SW 1271 (cell line): Measurements from ENCODE around the gene JCHAIN.
A peak's percentile ranks its signal among the peaks of the same experiment; 100 is the strongest.
"Not testable (repeated sequence)": the region's sequence is repeated elsewhere in the genome, so short reads cannot be mapped to it uniquely, and the experiment has no call there.

Experiments
- DNase-seq, 2 experiments: peaks; one replicate each; lab custom pipeline; 2025; lab: John Stamatoyannopoulos, UW

The JCHAIN gene

DNA sequence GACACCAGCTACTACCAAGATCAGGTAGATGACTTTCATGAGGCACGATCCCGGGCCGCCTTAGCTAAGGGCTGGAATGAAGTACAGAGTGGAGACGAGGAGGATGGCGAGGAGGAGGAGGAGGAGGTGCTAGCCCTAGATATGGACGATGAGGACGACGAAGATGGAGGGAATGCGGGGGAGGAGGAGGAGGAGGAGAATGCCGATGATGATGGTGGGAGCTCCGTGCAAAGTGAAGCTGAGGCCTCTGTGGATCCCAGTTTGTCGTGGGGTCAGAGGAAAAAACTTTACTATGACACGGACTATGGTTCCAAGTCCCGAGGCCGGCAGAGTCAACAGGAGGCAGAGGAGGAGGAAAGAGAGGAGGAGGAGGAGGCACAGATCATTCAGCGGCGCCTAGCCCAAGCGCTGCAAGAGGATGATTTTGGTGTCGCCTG lies 22.5 kb upstream of the JCHAIN start:
- no peak for DNase-seq

DNA sequence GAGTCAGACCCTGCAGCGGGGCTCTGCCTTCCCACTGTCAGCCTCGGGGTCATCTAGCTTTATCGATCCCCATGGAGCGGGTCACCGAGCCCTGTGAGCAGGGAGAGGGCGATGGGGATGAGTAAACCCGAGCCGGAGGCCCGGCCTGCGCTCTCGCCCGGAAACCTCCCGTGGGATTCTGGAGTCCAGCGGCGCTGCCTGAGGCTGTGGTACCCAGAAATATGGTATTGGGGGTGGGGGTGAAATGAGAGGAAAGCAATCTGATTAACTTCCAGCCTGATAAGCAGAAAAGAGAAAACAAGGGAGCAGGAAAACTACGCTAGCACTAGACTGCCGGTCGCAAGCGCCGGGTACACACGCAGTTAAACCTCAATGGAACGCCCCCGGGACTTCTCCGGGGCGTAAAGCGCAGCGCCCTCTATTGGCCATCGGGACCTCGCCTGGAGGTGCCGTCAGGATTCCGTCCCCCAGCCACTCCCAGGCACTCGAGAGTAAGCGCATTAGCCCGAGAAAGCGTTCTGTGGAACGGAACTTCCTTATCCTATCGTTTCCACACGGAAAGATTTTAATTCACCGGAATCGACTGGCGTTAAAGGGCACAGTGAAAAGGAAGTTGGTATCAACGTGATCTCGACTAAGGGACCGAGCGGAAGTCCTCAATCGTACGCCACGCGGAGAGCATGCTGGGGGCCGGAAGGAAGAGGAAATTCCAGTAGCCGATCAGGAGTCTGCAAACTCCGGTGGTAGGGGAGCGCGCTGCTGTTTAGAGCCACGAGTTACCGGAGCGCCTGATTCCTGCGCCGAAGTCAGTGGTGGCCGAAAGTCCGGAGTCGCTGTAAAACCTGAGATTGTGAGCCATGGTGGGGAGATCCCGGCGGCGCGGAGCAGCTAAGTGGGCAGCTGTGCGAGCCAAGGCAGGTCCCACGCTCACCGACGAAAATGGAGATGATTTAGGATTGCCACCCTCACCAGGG lies 21.8 kb upstream of the JCHAIN start, which contains the start of gene UTP3:
TSS of gene UTP3 (plus strand) at position 712 of the 974 bp plus-strand sequence. CDS start at position 858, 146 bp downstream.
- peak; percentile 94 to 95 for DNase-seq

DNA sequence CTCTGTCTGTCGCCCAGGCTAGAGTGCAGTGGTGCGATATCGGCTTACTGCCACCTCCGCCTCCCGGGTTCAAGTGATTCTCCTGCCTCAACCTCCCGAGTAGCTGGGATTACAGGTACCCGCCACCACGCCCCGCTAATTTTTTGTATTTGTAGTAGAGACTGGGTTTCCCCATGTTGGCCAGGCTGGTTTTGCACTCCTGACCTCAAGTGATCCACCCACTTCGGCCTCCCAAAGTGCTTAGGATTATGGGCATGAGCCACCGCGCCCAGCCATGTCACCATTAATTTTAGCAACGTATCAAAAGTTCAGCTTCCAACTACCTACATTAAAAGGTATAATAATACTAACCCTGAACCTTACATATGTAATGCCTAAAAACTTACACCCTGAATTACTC lies 21.1 kb upstream of the JCHAIN start:
- no peak for DNase-seq

DNA sequence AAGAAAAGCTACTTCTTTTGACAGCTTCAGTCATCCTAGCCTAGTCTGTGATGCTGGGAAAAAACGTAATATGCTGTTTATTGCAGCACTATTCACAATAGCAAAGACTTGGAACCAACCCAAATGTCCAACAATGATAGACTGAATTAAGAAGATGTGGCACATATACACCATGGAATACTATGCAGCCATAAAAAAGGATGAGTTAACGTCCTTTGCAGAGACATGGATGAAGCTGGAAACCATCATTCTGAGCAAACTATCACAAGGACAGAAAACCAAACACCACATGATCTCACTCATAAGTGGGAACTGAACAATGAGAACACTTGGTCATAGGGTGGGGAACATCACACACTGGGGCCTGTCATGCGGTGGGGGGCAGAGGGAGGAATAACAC lies 15.8 kb upstream of the JCHAIN start:
- not testable (repeated sequence) for DNase-seq

DNA sequence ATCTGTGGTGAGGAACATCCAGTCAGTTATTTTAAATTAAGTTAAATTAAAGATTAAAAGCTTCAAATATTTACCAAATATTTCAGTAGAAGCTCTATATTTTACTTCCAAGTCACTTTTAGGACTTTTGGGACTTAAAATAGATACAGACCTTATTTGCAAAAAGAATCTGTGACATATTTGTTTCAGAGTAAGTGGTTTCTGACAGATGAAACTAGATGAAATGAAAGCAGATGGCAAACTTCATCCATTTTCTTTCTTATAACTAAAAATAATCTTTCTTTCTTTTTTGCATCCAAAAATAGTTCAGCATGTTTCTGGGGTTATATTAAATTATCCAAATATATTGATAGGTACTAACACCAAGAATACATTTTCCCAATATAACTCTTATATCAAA lies 15.4 kb upstream of the JCHAIN start:
- DNase-seq = no peak

DNA sequence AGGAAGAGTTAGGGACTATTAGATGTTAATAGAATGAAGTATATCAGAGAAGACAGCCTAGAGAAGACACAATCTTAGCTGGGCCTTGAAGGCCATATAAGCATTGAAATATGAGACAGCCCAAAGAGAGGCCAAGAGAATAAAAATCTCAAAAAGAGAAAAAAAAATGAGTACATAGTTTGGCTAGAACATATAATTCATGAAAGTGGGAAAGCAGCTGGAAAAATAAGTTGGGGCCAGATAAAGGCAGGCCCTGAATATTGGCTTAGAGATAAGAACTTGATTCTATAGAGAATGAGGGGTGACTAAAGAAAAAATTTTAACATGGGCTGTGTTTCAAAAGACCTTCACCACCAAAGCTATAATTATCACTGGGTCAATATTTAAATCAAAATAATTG lies 14.6 kb upstream of the JCHAIN start:
- DNase-seq = no peak

DNA sequence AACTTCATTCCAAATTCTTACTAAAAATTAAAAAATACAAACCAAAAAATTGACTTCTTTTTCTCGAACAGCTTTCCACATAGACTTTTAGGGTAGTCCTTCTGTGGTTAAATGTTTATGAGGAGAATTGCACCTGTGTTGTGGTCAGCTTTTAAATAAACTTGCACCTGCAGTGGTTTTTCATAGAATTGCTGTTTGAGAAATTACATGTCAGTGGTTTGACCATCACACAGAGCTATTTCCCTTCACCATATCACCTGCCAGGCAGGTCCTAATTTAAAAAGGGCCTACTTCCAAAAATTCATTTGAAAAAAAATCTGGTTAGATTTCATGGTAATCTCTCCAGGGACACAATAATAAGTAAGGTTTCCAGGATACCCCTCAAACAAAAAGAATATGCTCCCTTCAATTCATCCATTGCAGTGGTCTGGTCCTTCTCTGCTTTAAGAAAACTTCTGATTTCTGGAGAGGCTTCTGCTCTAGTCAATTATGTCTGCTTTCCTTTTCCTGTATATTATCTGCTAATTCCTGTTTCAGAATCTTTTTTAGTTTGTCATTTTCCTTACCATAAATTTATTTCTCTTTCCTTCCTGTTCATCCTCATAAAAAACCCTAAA lies 12.2 kb upstream of the JCHAIN start:
- no peak for DNase-seq

DNA sequence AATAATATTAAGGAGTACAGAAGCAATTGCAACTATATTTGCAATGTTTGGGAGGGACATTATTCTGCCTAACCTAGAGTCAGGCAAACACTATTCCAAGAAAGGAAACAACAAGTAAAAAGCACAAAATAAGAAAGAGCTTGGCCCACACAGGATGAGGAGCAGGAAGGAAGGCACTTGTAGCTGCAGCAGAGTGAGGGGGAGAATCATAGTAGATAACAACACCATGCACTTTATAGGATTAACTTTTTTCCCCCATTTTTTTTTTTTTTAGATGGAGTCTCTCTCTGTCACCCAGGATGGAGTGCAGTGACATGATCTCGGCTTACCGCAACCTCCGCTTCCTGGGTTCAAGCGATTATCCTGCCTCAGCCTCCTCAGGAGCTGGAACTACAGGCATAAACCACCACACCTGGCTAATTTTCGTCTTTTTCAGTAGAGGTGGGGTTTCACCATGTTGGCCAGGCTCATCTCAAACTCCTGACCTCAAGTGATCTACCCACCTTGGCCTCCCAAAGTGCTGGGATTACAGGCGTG lies 10.3 kb upstream of the JCHAIN start:
- DNase-seq = no peak

DNA sequence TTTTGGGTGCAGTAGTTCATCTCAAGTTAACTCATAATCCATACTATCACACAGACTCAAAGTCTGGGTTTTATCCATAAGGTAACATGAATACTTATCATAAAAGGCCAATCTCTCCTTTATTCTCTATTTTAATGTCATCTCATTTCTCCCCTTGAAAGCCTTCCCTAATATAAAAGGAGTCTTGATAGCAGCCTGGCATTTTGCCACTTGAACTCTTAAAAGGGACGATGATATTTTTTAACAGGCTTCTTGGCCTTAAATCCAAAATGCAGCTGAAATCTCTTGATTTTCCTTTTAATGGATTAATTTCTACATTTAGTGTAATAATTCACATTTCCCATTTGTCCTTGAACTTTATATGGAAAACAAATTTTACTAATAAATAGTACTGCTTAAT lies 8.4 kb upstream of the JCHAIN start:
- DNase-seq = no peak

DNA sequence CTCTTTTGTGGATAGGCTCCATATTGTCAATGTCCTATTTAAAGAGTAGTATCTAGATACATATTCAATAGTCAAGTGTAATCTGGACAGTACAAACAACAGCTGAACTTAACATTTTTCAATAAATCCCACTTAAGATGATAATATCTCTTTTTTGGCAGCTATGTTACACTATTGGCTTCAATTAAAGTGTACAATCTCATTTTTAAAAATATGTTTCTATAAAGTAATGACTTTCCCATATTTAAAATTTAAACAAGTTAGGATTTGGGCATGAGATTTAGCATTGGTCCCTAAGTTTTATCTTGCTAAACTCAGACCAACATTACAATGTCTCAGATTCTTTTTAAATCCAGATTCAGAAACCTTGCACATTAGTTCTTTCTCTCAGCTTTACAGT lies 7.9 kb upstream of the JCHAIN start:
- DNase-seq = no peak

DNA sequence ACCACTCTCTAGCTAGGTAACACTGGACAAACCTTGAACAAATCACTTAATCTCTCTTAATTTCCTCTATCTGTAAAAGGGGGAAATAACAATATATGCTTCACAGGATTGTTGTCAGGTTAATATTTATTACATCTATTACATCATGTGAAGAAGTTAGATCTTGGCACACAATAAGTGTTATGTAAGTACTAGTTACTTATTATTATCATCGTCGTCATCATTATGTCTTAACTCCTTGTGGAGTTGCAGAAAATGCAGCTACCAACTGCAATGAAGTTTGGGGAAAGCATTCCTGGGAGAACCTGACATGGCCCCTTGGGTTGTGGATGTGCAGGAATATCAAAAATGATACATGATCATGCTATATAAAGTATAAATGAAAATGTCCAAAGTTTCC lies 4.8 kb upstream of the JCHAIN start:
- no peak for DNase-seq

DNA sequence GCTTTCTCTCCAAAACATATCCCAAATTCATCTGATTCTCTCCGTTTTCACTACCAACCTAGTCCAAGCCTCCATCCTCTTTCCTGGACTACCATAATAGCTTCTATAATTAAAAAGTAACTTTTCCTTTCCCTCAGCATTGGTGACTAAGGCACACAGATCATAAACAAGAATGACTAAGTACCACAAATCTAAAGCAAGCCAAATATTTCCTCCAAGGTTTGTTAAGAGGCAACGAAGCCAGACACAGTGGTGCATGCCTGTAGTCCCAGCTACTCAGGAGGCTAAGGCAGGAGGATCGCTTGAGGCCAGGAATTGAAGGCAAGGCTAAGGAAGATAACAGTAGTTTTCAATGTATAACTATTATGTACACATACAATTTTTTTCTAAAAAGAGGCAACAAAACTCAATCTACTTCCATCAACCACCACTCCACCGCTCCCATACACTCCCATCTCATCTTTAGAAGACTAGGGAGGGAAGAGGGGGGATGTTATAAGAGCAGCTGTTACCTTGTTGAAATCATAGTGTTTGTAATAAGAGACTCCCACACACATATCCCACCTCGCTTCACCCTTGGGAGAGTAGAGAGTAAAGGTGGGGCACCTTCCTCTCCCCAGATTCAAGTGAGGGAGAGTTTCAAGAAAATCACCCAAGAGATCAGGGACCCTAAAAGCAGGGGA lies 4.2 kb upstream of the JCHAIN start:
- no peak for DNase-seq

DNA sequence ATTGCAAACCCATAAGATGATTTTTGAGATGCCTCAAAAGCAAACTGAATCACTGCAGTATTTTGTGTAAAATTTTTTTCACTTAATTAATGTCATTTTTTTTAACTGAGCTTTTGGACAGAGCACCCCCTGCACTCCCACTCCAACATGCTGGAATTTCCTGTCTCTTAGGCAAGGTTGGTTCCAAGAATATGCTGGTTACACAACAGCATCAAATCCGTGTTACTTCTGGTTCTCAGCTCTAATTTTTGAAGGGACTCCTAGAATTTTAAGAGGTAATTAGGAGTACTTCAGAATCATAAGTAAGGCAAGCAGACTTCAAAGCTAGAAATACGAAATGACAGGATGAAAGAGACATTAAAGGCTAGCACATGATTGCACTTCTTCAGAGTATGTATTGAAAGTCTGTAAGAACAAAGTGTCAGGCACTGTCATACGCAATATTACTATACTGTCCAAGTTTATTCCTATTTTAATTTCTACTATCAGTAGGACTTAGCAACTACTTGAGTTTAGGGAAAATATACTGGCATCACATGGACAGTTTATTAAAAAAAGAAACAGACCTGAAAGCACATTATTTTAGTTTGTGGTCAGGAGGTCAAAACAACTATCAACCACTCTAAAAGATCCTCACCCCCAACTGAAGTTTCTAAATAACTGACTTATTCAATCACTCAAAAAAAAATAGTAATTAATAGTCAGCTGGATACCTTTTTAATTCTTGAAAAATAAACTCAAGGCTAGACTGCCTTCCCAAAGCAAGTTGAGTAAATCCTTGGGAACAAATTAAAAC lies 1.6 kb upstream of the JCHAIN start:
- DNase-seq = no peak

DNA sequence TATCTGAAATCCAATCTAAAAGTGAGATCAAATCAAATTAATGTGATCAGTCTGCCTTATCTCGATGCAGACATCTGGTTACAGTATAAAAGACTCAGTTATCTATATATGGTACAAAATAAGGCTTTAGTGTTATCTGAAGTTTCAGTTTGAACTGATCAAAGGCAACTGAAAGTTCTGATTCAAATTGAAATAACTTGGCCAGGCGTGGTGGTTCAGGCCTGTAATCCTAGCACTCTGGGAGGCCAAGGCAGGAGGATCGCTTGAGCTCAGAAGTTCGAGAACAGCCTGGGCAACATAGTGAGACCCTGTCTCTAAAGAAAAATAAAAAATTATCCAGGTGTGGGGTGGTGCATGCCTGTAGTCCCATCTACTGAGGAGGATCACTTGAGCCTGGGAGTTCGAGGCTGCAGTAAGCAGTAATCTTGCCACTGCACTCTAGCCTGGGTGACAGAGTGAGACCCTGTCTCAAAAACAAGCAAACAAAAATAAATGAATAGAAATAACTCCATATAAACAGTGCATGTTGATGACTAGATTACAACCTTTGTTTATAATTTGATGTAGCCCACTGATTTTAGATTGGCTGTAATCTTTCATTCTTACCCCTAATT lies 4.9 kb downstream of the JCHAIN start:
- not testable (repeated sequence) for DNase-seq

DNA sequence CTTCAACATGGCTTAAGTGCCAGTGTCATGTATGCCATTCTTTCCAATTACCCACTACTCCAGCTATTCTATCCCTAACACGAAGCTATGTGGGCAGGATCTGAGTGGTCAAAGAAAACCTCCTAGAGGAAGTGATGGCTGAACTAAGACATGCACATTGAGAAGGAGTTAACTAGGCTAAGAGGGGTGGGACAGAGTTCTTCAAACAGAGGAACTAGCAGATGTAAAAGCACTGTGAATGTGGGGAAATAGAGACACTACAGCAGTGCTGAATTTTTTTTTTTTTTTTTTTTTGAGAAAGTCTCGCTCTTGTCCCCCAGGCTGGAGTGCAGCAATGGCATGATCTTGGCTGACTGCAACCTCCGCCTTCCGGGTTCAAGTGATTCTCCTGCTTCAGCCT lies 6.2 kb downstream of the JCHAIN start:
- DNase-seq = no peak

DNA sequence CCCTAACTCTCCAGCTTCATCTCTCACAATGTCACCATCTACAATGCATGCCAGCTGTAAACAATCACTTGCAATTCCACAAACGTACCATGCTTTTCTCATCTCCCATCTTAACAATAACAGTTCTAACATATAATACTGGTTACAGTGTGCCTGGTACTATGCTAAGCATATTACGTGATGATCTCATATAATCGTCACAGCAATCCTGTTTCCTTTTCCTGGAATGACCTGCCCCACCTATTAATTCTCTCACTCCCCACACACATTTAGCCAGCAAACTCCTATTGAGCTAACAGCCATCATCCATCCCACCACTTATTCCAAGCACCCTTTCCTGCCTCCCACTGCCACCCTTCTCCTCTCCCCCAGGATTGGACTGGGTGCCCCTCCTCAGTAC lies 7.9 kb downstream of the JCHAIN start:
- no peak for DNase-seq

DNA sequence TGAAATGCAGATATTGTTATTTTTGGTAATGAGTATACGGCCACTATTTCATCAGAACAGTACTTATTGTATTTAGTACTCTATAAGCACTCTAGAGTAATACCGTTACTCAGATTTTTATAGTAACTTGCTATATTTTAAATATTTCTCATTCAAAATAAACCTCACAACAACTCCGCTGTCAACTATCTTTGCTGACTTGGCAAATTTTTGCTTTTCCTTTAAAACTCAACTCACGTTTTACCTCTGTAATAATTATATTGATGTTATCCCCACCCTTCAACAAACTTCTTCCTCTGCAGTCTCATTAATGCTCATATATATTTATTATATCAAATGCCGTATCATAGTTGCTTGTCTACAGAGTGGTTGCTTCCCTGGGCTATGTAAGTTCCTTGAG lies 9.0 kb downstream of the JCHAIN start:
- no peak for DNase-seq

DNA sequence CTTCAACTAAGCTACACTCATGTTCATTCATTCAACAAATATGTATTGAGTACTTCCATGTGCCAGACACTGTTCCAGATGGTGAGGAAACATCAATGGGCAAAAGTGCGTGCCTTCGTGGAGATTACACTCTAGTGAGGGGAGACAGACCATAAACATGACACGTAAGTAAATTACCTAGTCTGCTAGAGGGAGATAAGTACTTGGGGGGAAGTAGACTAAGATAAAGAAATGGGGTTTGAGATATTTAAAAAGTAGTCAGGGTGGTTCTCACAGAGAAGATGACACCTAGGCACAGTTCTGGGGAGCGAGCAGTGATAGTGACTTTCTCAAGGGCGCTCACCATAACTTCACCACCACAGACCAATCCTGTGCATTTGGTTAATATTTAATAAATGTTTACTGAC lies 11.7 kb downstream of the JCHAIN start:
- no peak for DNase-seq

DNA sequence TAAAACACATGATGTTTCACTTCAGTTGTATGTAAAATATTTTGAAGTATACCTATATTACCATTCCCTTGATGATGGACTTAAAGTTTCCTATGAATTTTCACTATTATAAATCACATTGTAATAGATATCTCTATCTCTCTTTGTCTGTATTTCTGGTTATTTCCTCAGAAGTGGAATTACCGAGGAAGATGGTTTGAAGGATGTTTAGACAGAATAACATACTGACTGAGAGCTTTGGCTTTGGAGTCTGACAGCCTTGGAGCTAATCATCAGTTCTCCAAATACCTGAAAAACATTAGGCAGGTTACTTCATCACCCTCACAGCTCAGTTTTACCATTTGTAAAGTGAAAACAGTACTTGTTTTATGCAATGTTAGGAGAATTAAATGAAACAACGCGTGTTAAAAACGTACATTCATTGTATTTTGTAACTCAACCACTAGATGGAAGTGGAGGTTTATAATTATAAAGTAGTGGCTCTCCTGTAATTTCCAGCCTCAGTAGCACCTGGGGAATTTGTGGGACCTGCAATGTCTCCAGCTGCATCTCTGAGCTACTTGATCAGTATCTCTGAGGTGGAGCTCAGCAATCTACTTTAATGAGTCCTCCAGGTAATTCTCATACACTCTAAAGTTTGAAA lies 14.3 kb downstream of the JCHAIN start:
- DNase-seq = peak in 1 of 2 experiments; percentile 34

DNA sequence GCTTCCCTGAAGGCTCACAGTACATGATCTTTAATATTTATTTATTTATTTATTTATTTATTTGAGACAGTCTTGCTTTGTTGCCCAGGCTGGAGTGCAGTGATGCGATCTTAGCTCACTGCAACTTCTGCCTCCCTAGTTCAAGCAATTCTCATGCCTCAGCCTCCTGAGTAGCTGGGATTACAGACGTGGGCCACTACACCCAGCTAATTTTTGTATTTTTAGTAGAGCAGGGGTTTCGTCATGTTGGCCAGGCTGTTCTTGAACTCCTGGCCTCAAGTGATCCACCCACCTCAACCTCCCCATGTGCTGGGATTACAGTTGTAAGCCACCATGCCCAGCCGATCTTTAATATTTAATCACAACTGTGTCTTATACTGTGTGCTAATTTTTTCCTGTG lies 15.6 kb downstream of the JCHAIN start:
- not testable (repeated sequence) for DNase-seq

DNA sequence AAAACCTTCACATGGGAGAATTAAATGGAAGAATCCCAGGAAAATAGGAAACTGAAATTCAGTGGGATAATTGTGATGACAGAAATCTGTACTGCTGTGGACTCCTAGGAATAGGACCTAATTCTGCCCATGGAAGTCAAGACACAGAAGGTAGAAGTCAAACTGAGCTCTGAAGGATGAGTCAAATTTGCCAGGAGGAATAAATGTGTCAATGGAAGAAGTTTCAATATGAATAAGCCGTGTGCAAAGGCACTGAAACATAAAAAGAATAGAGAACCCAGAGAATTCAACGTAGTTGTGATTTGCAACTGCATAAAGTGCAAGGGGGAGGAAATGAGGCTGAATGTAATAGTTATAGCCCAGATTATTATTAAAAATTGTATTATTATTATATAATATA lies 26.1 kb downstream of the JCHAIN start:
- no peak for DNase-seq
